PFSK-1 (cell line): Measurements from ENCODE around the gene LDAH.

Experiments used
- POLR2AphosphoS5 ChIP-seq: IDR thresholded peaks from 2 replicates; pipeline ENCODE4 v1.6.1; 2012; ENCODE audit warnings: low read depth, mild to moderate bottlenecking, control low read depth, low read length, moderate library complexity
- REST ChIP-seq, 2 experiments: IDR thresholded peaks; 2 replicates each; pipeline versions ENCODE4 v1.6.1 to v1.8.0; 2011 to 2012; ENCODE audit warnings: low read depth in 2 of 2, low read length in 2 of 2, control low read depth in 1 of 2, inconsistent platforms in 1 of 2, mild to moderate bottlenecking in 1 of 2, moderate library complexity in 1 of 2; ENCODE audit not compliant: insufficient read depth in 1 of 2

- TF ChIP-seq POLR2AphosphoS5: no peak
- TF ChIP-seq REST (IDR thresholded peaks at IDR 0.05; ENCODE audit: insufficient read depth in 1 of 2, low read depth in 2 of 2, low read length in 2 of 2): no peak
These were observed 7.7 kb downstream of the LDAH start for GRCh38 chr2:20815216-20815615.
